ENCODE data around the gene KDM2A.

DNA sequence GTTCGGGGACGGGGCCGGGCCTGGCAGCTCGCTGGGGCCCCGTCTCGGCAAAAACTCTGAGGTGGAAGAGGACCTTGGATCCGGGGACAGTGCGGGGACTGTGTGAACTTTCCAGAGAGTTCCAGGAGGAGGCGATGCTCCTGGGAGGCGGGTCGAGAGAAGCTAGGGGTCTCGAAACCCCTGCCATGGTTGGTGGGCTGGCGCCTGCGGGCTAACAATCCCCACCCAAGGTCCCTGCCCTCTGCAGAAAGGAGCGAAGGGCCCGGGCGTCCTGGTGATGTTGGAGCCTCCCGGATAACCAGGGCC, 142.5 kb downstream of the KDM2A start:
- TF ChIP-seq EZH2 (IDR thresholded peaks at IDR 0.05; ENCODE audit: low read depth) = no peak
- TF ChIP-seq, protein P1, sequence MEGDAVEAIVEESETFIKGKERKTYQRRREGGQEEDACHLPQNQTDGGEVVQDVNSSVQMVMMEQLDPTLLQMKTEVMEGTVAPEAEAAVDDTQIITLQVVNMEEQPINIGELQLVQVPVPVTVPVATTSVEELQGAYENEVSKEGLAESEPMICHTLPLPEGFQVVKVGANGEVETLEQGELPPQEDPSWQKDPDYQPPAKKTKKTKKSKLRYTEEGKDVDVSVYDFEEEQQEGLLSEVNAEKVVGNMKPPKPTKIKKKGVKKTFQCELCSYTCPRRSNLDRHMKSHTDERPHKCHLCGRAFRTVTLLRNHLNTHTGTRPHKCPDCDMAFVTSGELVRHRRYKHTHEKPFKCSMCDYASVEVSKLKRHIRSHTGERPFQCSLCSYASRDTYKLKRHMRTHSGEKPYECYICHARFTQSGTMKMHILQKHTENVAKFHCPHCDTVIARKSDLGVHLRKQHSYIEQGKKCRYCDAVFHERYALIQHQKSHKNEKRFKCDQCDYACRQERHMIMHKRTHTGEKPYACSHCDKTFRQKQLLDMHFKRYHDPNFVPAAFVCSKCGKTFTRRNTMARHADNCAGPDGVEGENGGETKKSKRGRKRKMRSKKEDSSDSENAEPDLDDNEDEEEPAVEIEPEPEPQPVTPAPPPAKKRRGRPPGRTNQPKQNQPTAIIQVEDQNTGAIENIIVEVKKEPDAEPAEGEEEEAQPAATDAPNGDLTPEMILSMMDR (conservative IDR thresholded peaks at IDR 0.05) = no peak
